ENCODE data around the gene AGPAT2. TPM values are rescaled to one million over a fixed set of nuclear protein-coding genes. Genes with fewer than 3 reads are reported as not detected.

Gene AGPAT2
- total RNA-seq, 1 donor from 2014 or later, result 49.9 TPM

- no peak for DNase-seq (ENCODE audit: low read depth, low spot score)
Observed at GRCh38 chr9:136688274-136689107, 1.2 kb upstream of the AGPAT2 start.

DNA sequence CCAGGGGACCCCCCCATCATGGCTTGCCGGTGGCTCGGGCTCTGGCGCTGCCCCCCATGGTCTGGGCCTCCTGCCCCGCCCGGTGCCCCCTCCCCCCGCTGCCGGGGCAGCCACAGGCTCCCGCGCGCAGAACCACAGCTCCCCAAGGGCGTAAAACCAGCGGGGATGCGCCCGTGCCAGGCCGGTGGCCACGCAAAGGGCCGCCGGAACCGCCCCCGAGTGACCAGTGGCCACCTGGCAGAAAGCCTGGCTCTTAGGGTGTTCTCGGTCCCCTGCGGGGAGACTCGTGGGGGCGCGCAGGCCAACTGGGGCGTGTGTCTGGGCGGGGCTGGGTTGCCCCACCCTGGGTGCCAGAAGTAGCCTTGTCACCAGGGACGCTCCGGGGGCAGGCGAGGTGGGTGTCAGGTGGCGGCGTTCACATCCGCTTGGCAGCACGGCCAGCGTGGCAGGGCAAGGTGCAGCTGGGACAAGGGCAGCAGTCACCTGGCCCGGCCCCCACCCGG lies 515 bp upstream of the AGPAT2 start:
- DNase-seq (ENCODE audit: low read depth, low spot score), result no peak

DNA sequence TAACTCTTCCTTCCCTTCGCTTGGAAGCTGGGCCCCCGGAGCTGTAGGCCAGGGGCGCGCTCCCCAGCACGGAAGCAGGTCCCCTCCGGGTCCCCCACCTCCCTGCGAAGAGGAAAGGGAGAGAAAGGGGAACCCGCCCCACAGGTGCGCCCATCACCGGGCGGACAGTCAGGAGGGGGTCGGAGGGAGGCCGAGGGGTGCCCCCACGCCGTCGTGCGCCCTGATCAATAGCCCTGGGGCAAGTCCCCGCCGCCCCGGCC lies 793 bp downstream of the AGPAT2 start:
- DNase-seq (ENCODE audit: low read depth, low spot score), result no peak

DNA sequence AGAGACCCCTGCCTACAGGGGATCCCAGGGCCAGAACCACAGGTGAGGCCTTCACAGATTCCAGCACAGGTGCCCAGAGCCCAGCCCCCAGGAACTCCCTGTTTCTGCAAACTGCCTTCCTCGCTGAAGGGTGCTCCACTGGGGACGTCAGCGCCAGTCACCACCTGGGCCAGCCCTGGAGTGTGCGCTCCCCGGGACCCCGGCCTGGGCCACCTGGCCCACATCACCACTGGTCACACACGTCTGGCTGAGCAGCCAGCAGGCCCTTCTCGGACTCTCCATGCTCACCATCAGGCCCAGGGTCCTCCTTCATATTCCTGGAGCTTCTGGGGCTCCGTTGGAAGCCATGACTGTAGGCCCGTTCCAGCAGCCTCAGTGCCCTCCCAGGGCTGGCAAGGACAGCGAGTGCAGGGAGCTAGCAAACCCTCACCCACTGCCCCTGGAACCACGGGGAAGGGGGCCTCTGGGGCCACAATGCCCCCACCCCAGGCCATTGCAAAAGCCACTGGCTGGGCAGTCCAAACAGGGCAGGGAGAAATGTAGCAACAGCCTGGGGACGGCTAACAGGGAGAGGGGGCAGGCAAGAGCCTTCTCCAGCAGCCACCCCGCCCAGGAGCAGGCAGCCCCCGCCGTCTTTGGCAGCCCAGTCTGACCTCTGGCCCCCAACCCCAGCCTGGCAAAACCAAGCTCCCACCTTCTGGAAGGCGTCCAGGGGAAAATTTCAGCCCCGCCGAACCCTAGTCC lies 1.3 kb downstream of the AGPAT2 start:
- no peak for DNase-seq (ENCODE audit: low read depth, low spot score)

DNA sequence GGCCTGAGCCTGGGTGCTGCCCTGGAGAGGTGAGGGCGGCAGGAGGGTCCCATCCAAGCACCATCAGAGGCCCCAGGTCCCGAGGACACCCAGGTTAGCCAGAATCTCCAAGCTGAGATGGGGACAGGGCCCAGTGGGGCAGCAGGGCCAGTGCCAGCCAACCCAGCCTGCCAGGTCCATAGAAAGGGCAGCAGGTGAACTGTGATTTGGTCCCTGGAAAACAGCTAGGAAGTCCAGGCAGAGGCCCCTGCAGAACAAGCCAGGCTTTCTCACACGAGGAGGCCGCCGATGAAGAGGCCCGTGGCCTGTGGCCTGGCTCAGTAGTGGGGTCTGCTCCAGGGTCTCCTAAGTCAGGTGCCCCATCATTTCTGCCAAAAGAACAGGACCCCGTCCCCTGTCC lies 2.0 kb downstream of the AGPAT2 start:
- DNase-seq (ENCODE audit: low read depth, low spot score), result no peak

DNA sequence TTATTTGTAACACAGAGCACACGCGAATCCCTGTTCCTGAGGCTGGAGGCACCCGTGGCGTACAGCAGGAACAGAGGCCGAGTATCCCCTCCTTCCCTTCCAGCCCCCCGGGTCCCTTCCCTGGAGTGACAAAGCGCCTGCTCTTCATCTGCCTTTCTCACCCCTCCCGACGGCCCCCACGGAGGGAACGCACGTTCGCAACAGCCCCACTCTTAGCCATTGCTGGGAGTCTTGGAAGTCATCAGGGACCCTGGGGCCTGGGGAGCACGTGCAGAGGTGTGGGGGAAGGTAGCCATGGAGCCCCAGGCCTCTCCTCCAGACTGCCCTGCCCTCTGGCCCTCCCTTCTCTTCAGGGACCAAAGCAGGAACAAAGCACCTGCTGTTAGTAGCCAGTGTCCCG lies 2.5 kb downstream of the AGPAT2 start:
- DNase-seq (ENCODE audit: low read depth, low spot score), result no peak

DNA sequence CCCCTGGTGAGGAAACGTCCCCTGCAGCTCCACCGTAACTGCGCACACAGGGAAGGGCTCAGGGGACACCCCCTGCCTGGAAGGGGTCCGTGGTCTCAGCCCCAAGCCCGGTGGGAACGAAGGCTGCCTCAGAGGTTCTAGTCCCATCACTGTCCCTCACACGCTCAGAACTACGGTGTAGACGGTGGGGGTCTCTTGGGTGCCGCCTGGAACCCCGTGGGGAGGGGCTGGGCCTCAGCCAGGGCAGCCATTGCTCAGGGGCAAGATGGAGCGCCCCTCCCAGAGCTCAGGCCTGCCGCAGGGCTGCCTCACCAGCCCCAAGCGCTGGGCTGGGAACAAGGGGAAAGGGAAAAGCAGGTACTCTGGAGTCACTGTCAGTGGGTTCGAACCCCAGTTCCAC lies 2.9 kb downstream of the AGPAT2 start:
- DNase-seq (ENCODE audit: low read depth, low spot score), result no peak

DNA sequence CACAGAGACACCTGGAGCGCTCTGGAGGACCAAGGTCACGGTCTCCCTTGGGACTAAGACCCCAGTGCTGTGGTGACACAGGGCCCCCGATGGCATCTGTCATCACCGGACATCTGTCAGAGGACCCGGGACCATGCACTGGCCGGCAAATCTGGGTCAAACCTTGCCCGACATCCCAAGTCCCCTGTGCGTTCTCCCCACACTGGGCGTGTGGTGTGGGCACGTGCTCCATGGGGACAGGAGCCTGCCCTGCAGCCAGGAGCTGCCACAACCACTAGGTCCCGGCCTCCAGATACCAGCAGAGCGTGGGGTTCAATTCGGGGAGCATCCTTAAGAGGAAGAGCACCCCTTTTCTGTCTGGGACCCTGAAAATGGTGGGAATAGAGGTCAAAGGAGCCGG lies 3.5 kb downstream of the AGPAT2 start:
- no peak for DNase-seq (ENCODE audit: low read depth, low spot score)

DNA sequence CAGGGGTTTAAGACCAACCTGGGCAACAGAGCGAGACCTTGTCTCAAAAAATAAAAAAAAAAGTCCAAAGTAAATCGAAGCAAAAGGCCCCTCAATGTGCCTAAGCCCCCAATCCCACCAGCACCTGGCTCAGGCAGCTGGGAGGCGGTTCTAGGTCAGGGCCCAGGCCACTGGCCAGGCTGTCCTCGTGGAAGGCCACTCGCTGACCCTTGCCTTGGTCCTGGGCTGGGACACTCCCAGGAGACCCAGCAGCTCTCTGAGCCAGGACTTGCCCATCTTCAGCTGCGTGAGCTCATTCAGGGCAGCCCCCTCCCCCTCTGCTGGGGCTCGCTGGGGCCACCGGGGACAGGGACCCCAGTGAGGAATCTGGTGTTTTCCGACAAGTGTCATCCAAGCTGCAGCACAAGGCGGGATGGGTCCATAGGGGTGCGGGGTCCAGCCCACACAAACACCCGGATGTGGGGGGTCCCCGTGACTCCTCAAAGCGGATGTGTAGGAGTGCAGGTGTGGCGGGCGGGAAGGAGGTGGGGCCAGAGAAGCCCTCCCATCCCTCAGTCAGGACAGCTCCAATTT lies 4.0 kb downstream of the AGPAT2 start:
- no peak for DNase-seq (ENCODE audit: low read depth, low spot score)

DNA sequence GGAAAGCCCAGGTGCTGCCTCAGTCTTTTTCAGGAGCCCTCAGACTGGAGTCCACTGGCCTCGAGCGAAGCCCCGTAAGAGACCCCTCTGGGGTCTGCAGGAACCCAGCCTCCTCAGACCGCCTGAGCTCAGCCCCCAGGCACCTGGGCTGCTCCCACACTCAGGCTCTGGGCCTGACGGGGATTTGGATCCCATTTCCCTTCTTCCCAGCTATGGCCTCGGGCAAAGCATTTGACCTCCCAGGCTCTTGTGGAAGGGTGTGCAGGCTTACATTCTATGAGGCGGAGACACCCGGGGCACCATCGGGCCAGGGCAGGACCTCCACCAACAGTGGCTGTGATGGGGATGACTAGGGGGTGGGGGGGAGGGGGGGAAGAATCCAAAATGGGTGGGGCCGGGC lies 4.5 kb downstream of the AGPAT2 start:
- no peak for DNase-seq (ENCODE audit: low read depth, low spot score)

DNA sequence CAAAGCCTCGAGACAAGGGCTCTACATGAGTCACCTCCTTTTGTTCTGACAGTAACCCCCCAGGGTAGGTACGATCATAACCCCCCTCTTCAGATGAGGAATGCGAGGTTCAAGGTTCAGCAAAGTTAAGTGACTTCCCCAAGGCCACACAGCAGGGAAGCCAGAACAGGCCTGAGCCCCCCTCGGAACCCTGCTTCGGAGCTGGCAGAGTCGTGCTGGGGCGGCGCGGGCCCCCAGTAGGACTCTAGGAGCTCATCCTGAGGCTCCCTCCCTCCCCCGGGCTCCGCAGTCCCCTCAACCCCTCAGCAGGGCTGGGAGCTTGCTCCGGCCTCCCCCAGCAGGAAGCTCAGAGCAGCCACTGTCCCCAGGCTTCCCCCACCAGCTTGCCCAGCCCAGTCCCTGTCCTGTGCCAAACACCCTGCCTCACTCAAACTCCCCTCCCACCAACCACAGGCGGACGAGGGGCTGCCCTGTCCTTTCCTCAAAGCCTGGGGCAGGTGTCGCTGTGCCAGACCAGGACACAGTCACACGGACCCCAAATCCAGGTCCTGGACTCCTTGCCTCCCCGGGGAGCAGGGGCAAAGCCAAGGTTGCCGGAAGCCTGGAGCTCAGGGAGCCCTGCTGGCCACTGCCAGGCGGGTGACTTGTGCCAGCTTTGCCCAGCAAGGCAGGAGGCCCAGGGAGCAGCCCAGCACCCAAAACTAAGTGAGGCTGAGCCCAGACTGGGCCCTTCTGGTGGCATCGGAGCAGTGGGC lies 5.1 kb downstream of the AGPAT2 start:
- DNase-seq (ENCODE audit: low read depth, low spot score), result no peak

DNA sequence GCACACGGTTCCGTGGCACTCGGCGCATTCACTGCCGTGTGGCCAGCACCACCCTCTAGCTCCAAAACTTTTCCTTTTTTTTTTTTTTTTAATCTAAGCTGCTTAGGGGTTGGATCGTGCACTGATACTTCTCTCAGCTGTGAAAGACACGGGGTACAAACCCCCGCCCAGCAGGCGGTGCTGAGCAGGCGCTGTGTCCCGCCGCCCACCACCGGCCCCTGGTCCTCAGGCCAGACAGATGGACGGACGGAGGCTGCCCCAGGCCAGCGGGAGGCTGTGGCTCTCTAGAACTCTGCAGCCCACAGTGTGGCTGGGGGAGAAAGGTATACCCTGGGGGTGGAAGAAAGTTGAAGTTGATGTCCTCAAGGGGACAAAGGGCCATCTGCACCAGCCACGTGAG lies 6.2 kb downstream of the AGPAT2 start:
- DNase-seq (ENCODE audit: low read depth, low spot score), result no peak

- no peak for DNase-seq (ENCODE audit: low read depth, low spot score)
Observed at GRCh38 chr9:136679431-136679941, 7.8 kb downstream of the AGPAT2 start.

GRCh38 chr9:136678624-136679023 lies 8.6 kb downstream of the AGPAT2 start:
- DNase-seq (ENCODE audit: low read depth, low spot score), result no peak

DNA sequence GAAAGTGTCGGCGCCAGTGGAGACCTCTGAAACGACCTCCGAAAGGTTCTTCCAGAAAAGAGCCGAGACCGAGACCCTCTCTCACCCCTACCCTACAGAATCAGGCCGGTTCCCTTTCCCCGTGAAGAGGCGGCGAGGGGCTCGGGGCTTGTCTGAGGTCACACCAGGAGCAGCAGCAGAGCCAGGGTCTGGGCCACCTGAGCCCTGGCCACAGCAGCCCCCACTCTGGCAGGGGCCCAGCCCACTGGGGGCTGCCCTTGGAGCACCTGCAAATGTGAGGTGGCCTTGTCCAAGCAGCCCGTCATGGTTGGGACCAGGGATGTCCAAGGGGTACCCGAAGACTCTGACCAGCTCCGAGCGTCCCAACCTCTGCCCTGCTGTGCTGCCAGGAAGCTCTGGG lies 9.2 kb downstream of the AGPAT2 start:
- DNase-seq (ENCODE audit: low read depth, low spot score), result no peak

DNA sequence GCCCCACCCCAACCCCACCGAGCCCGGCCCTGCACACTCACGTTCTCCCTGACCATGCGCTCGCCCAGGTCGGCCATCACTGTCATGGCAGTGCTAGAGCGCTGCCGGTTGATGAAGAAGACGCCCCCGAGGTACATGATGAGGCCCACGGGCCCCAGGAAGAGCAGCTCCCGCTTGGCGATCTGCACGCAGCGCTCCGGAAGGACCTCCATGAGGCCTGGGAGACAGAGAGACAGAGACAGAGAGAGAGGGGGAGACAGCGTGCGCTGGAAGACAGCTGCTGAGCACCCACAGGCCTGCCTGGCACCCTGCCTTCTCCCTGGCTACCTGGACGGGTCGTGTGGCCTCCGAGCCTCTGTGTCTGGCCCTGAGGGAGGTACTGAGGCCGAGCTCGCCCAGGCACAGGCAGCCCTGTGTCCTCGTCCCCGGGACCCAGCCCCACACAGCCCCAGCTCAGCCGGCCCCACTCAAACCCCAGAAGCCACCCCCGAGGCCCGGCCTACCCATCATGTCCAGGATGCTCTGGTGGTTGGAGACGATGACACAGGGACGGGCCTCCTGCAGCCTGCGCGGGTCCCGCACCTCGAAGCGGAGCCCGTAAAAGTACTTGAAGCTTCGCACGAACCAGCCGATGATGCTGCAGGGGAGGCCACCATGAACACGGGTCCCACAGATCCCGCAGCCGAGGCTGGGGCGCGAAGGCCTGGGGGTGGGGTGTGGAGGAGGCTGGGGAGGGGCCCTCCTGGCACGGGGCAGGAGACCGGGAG lies 10.2 kb downstream of the AGPAT2 start:
- no peak for DNase-seq (ENCODE audit: low read depth, low spot score)

- DNase-seq (ENCODE audit: low read depth, low spot score), result no peak
Observed at GRCh38 chr9:136676297-136676794, 10.9 kb downstream of the AGPAT2 start.

DNA sequence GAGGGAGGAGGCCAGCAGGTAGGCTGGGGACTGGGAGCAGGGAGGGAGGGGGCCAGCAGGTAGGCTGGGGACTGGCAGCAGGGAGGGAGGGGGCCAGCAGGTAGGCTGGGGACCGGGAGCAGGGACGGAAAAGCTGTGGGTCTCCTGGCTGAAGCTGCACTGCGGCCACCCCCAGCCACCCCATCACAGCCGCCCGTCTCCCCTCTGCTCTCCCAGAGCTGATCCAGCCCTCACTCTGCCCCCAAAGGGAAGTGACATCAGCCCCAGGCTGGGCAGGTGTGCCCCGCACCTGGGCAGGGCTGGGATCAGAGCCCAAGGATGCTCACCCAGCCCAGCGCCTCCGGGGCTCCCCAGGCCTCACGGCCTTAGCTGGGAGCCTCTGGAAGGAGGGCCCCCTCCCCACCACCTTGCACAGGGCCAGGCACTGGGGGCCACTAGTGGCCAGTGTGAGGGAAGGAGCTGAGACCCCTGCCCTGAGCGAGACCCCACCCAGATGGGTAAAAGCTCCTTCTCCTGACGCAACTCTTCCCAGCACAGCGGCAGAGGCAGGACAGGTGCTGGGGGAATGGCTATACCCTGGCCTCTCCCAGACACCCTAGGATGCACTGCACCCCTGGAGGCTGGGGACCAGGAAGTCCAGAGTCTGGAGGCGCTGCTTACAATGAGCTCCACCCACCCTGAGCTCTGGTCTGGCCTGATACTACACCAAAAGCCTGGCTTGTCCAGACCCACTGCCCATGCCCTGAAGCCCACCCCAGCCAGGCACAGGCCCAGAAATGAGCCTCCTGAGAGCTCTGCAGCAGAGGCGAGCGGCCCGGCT lies 11.6 kb downstream of the AGPAT2 start:
- no peak for DNase-seq (ENCODE audit: low read depth, low spot score)

GRCh38 chr9:136674786-136675349 lies 12.4 kb downstream of the AGPAT2 start:
- DNase-seq (ENCODE audit: low read depth, low spot score), result no peak

All from pulmonary artery endothelial cell (primary cell).